K562 (cell line): Measurements from ENCODE around the gene RXRB. TPM values are rescaled to one million over a fixed set of nuclear protein-coding genes. Genes with fewer than 3 reads are reported as not detected.

Experiments used
- BRCA1 ChIP-seq, 2 experiments: fragments of 450-650 bp in 1 of 2; sonication (generic) in 1 of 2; formaldehyde crosslinking in 1 of 2; IDR thresholded peaks; 2 replicates each; pipeline versions ENCODE4 v1.5.0 to v1.6.1; 2017 to 2020; ENCODE audit warnings: mild to moderate bottlenecking in 1 of 2, missing genetic modification reagents in 1 of 2
- CBX1 ChIP-seq: sonication (generic); IDR thresholded peaks from 2 replicates; pipeline ENCODE4 v1.6.1; 2016; ENCODE audit warnings: antibody characterized with exemption, low read depth, mild to moderate bottlenecking
- COPS2 ChIP-seq: fragments of 450-650 bp; conservative IDR thresholded peaks from 2 replicates; pipeline ENCODE4 v1.6.1; 2016; ENCODE audit warnings: mild to moderate bottlenecking, moderate library complexity
- ELF2 ChIP-seq: fragments of 250-450 bp; sonication (Bioruptor Pico); IDR thresholded peaks from 2 replicates; pipeline ENCODE4 v1.5.0; 2021; ENCODE audit warnings: mild to moderate bottlenecking
- FUS ChIP-seq: fragments of 200-400 bp; formaldehyde crosslinking; optimal IDR thresholded peaks from 2 replicates; pipeline ENCODE3; 2017; ENCODE audit warnings: low read depth, low read length
- KAT7 ChIP-seq: sonication (generic); formaldehyde crosslinking; IDR thresholded peaks from 2 replicates; pipeline ENCODE4 v1.8.0; 2022; ENCODE audit warnings: missing genetic modification reagents, mild to moderate bottlenecking, borderline replicate concordance
- KDM4B ChIP-seq, 2 experiments: fragments of 450-650 bp in 1 of 2; sonication (generic) in 1 of 2; IDR thresholded peaks; 2 replicates each; pipeline ENCODE4 v1.6.1; 2016 to 2017; ENCODE audit warnings: borderline replicate concordance in 2 of 2, antibody characterized with exemption in 1 of 2, low read depth in 1 of 2, mild to moderate bottlenecking in 1 of 2
- MED1 ChIP-seq: sonication (generic); formaldehyde crosslinking; IDR thresholded peaks from 2 replicates; pipeline ENCODE4 v1.8.1; 2023; ENCODE audit warnings: missing genetic modification reagents, borderline replicate concordance
- MNT ChIP-seq, 2 experiments: fragments of 450-650 bp; conservative IDR thresholded peaks; 2 replicates each; pipeline ENCODE4 v1.6.1; 2017; ENCODE audit warnings: mild to moderate bottlenecking in 2 of 2, moderate library complexity in 2 of 2
- NRF1 ChIP-seq, 2 experiments: fragments of 450-650 bp; IDR thresholded peaks in 1 of 2; conservative IDR thresholded peaks in 1 of 2; 2 replicates each; pipeline ENCODE4 v1.6.1; 2014; ENCODE audit warnings: mild to moderate bottlenecking in 2 of 2
- RNF219 ChIP-seq: fragments of 250-450 bp; sonication (Bioruptor Pico); IDR thresholded peaks from 2 replicates; pipeline ENCODE4 v1.5.0; 2022; ENCODE audit warnings: mild to moderate bottlenecking
- U2AF1 ChIP-seq: fragments of 200-400 bp; formaldehyde crosslinking; optimal IDR thresholded peaks from 2 replicates; pipeline ENCODE3; 2017; ENCODE audit warnings: mild to moderate bottlenecking, low read depth, low read length, moderate library complexity
- ZNF165 ChIP-seq: fragments of 250-450 bp; sonication (Bioruptor Pico); IDR thresholded peaks from 2 replicates; pipeline ENCODE4 v1.4.0; 2020; ENCODE audit warnings: borderline replicate concordance
- ZNF280B ChIP-seq: fragments of 250-450 bp; sonication (Bioruptor Pico); IDR thresholded peaks from 2 replicates; pipeline ENCODE4 v1.5.1; 2021; ENCODE audit warnings: mild to moderate bottlenecking
- ZNF699 ChIP-seq: fragments of 250-450 bp; sonication (Bioruptor Pico); IDR thresholded peaks from 2 replicates; pipeline ENCODE4 v1.8.0; 2021; ENCODE audit warnings: mild to moderate bottlenecking, moderate library complexity; ENCODE audit not compliant: insufficient replicate concordance
- polyA plus RNA-seq, 8 experiments: library from polyadenylated mRNA; depleted of rRNA in 4 of 8; stranded (reverse) in 5 of 8; unstranded in 3 of 8; fragments of >200 nt; fragmentation: Nextera tagmentation in 2 of 8; fragmentation: Illumina TruSeq in 1 of 8; extraction: Ambion mirVana in 2 of 8; extraction: Trizol in 1 of 8; gene quantifications; 2 replicates each; pipeline versions ENCODE4 v1.2.1 to v1.2.3, GENCODE V29; 2011 to 2014; ENCODE audit warnings: inconsistent platforms in 1 of 8, missing spikeins in 1 of 8
- total RNA-seq, 7 experiments: library from RNA; depleted of rRNA in 6 of 7; stranded (reverse); fragments of >200 nt in 6 of 7; fragmentation: Illumina TruSeq in 2 of 7; extraction: Trizol in 2 of 7; gene quantifications; 2 replicates each; pipeline versions ENCODE4 v1.2.1 to v1.2.3, GENCODE V29; 2011 to 2021; ENCODE audit warnings: low replicate concordance in 1 of 7

The RXRB gene
- total and polyA plus RNA-seq, 9 of the 15 experiments (the other 6 are each of a cell fraction or from before 2014, with no cell fraction given): 0.76 to 35.5 (median 18.4) TPM

- TF ChIP-seq KAT7 (CRISPR knock-in tag): peak; percentile 10; the same call in 1 of the 2 replicates
- 0 out of 2 replicates have a peak, but pooled peaks have one; percentile 63 for TF ChIP-seq ELF2 (CRISPR knock-in tag)
- peak; percentile 77; the same call in 1 of the 2 replicates for TF ChIP-seq ZNF165
- TF ChIP-seq COPS2: no peak
- no peak for TF ChIP-seq FUS
- peak in 1 of 2 experiments; percentile 94; a peak in 1 of 4 replicates for TF ChIP-seq KDM4B (IDR thresholded peaks at IDR 0.05; ENCODE audit: borderline replicate concordance in 2 of 2, low read depth in 1 of 2)
- TF ChIP-seq BRCA1 (IDR thresholded peaks at IDR 0.05): no peak
- no peak for TF ChIP-seq BRCA1 (CRISPR knock-in tag; IDR thresholded peaks at IDR 0.05)
- peak; percentile 91 to 92; a peak in 3 of 4 replicates for TF ChIP-seq MNT (conservative IDR thresholded peaks at IDR 0.05)
- no peak for TF ChIP-seq ZNF699 (CRISPR knock-in tag)
- TF ChIP-seq RNF219 (CRISPR knock-in tag): no peak
- TF ChIP-seq ZNF280B (CRISPR knock-in tag): no peak
- peak; percentile 97 for TF ChIP-seq U2AF1
- no peak for TF ChIP-seq MED1 (CRISPR knock-in tag)
- peak; percentile 98 to 99 for TF ChIP-seq NRF1 (conservative IDR thresholded peaks at IDR 0.05 in 1 of 2, IDR thresholded peaks at IDR 0.05 in 1 of 2)
- no peak; the same call in 1 of the 2 replicates for TF ChIP-seq CBX1
These were observed at the start of gene RXRB, which contains the start of gene SLC39A7 (continued) for GRCh38 chr6:33200219-33201146.
